ENCODE measurements around the gene MAML2. TPM values are rescaled to one million over a fixed set of nuclear protein-coding genes. Genes with fewer than 3 reads are reported as not detected.

The MAML2 gene
- total and polyA plus RNA-seq, 8 donors = 1.3 to 22.8 (median 12.1) TPM

- Histone ChIP-seq H3K27me3 (no peaks in the 10 kb centered on the region), H3K27ac (peak overlapping the region in 4 of 5 donors; percentile 55 to 78 (median 56)), H3K4me1 (peaks cover 0 to 27% (median 21%) of the 10 kb centered on the region in 4 donors), H3K9me3 (no peaks in the 10 kb centered on the region), H3K4me3 (no peak overlapping the region), H3K36me3 (no peaks in the 10 kb centered on the region)
- peak; percentile 50 to 52 for DNase-seq
- 44 to 64% (median 58%) methylated on average over 5 of the region's 5 CpGs for WGBS, 5 donors
- TF ChIP-seq POLR2AphosphoS5 (IDR thresholded peaks at IDR 0.05) (peak in 2 of 3 donors; percentile 30 to 78), POLR2A (IDR thresholded peaks at IDR 0.05) (no peak)
- intact Hi-C loops (cut with DNase I; ENCODE audit: low total_unique reads) = no loop called here
Observed at GRCh38 chr11:96001037-96001436, 342.0 kb downstream of the MAML2 start.

- WGBS, 5 donors = 16 to 35% (median 25%) methylated on average over 8 of the region's 8 CpGs
- Histone ChIP-seq H3K4me3 (peak overlapping the region in 2 of 4 donors; percentile 2 to 8), H3K4me1 (peaks cover 0 to 27% (median 21%) of the 10 kb centered on the region in 4 donors), H3K36me3 (no peaks in the 10 kb centered on the region), H3K27me3 (no peaks in the 10 kb centered on the region), H3K9me3 (no peaks in the 10 kb centered on the region), H3K27ac (peak overlapping the region in 4 of 5 donors; percentile 55 to 78 (median 56))
- DNase-seq = peak in 1 of 2 donors; percentile 24
- intact Hi-C loops (cut with DNase I; ENCODE audit: low total_unique reads) = no loop called here
- TF ChIP-seq EP300 (IDR thresholded peaks at IDR 0.05) (no peak), POLR2AphosphoS5 (IDR thresholded peaks at IDR 0.05) (no peak), POLR2A (IDR thresholded peaks at IDR 0.05) (no peak), CTCF (IDR thresholded peaks at IDR 0.05) (no peak)
Observed at GRCh38 chr11:95999711-96000406, 343.1 kb downstream of the MAML2 start.

GRCh38 chr11:95996621-95997235 is 346.3 kb downstream of the MAML2 start:
- H3K36me3 ChIP-seq = no peaks in the 10 kb centered on the region
- no peak overlapping the region for H3K27ac ChIP-seq
- DNase-seq = no peak
- H3K27me3 ChIP-seq = no peaks in the 10 kb centered on the region
- no peak for TF ChIP-seq CTCF (IDR thresholded peaks at IDR 0.05)
- TF ChIP-seq POLR2A (IDR thresholded peaks at IDR 0.05) = no peak
- no peak for TF ChIP-seq EP300 (IDR thresholded peaks at IDR 0.05)
- TF ChIP-seq POLR2AphosphoS5 (IDR thresholded peaks at IDR 0.05) = no peak
- no peak overlapping the region for H3K4me3 ChIP-seq
- WGBS, 5 donors = 88 to 93% (median 93%) methylated on average over 4 of the region's 4 CpGs
- peaks cover 0 to 25% (median 19%) of the 10 kb centered on the region in 4 donors for H3K4me1 ChIP-seq
- H3K9me3 ChIP-seq = no peaks in the 10 kb centered on the region
- intact Hi-C loops (cut with DNase I; ENCODE audit: low total_unique reads) = no loop called here

GRCh38 chr11:95994329-95994728 is 348.7 kb downstream of the MAML2 start:
- no peak overlapping the region for H3K27ac ChIP-seq
- no peak overlapping the region for H3K4me3 ChIP-seq
- H3K4me1 ChIP-seq = peaks cover 7 to 16% (median 11%) of the 10 kb centered on the region in 4 donors
- no peaks in the 10 kb centered on the region for H3K27me3 ChIP-seq
- TF ChIP-seq EP300 (IDR thresholded peaks at IDR 0.05) (no peak), CTCF (IDR thresholded peaks at IDR 0.05) (no peak), POLR2A (IDR thresholded peaks at IDR 0.05) (no peak), POLR2AphosphoS5 (IDR thresholded peaks at IDR 0.05) (no peak)
- peaks cover 0 to 8% (median 0%) of the 10 kb centered on the region in 4 donors for H3K36me3 ChIP-seq
- no peak for DNase-seq
- H3K9me3 ChIP-seq = no peaks in the 10 kb centered on the region
- 74 to 90% (median 80%) methylated on average over 4 of the region's 4 CpGs for WGBS, 5 donors
- intact Hi-C loops (cut with DNase I; ENCODE audit: low total_unique reads) = no loop called here

Data from stomach (tissue), 9 donors.